Endothelial cell of umbilical vein (primary cell): ENCODE results near the gene HYOU1. TPM values are rescaled to one million over a fixed set of nuclear protein-coding genes. Genes with fewer than 3 reads are reported as not detected.
"Not testable (repeated sequence)": the region's sequence is repeated elsewhere in the genome, so short reads cannot be mapped to it uniquely, and the experiment has no call there.

Source experiments
- BruUV-seq: library from RNA; stranded (reverse); fragments of 400-500 nt; replicated peaks from 2 replicates; lab custom pipeline; 2021; lab: Mats Ljungman, UMichigan
- CTCF ChIA-PET: fragments of 300-600, 350-600 bp; sonication (Branson Sonifier 250); formaldehyde crosslinking; loops from one replicate; lab custom pipeline; 2021; ENCODE audit warnings: antibody characterized with exemption, inconsistent platforms; lab: Charles Lee
- POLR2A ChIA-PET: fragments of 300-600, 350-600 bp; sonication (Branson Sonifier 250); formaldehyde crosslinking; loops from one replicate; lab custom pipeline; 2021; ENCODE audit warnings: antibody characterized with exemption, inconsistent platforms; lab: Charles Lee
- DNase-seq: peaks from one replicate; pipeline ENCODE4 v3.0.0-alpha.2; 2011; ENCODE audit warnings: low read depth, low spot score
- FAIRE-seq: peaks from 2 replicates; lab custom pipeline; 2011; peaks lifted over from hg19 to GRCh38; lab: Jason Lieb, UNC
- H2AFZ ChIP-seq: 2 replicates; pipeline ENCODE4 v1.6.0; 2012; ENCODE audit warnings: low read depth, low read length, control low read depth, inconsistent platforms
- H3K27ac ChIP-seq: 2 replicates; pipeline ENCODE4 v1.5.1; 2011; ENCODE audit warnings: low read depth, mild to moderate bottlenecking, control low read depth, low read length, moderate library complexity; ENCODE audit not compliant: insufficient read depth
- H3K27me3 ChIP-seq, 2 experiments: 2 replicates each; pipeline versions ENCODE4 v1.6.0 to v1.6.1; 2011; ENCODE audit warnings: low read length in 2 of 2, mixed read lengths in 1 of 2; ENCODE audit not compliant: control insufficient read depth in 2 of 2, insufficient read depth in 2 of 2
- H3K36me3 ChIP-seq, 2 experiments: 2 replicates in 1 of 2; 3 replicates in 1 of 2; pipeline ENCODE4 v1.5.1; 2011; ENCODE audit warnings: low read length in 2 of 2, mild to moderate bottlenecking in 1 of 2, moderate library complexity in 1 of 2; ENCODE audit not compliant: control insufficient read depth in 2 of 2, insufficient read depth in 2 of 2; ENCODE audit errors: extremely low read depth in 1 of 2
- H3K4me1 ChIP-seq: 3 replicates; pipeline ENCODE4 v1.5.1; 2011; ENCODE audit warnings: mild to moderate bottlenecking, low read length; ENCODE audit not compliant: control insufficient read depth, insufficient read depth; ENCODE audit errors: extremely low read depth
- H3K4me2 ChIP-seq: 2 replicates; pipeline ENCODE4 v1.6.1; 2011; ENCODE audit warnings: low read length, control low read depth, mixed read lengths; ENCODE audit not compliant: insufficient read depth
- H3K4me3 ChIP-seq, 3 experiments: fragments of 200-600 bp in 1 of 3; sonication (generic), shearing (Covaris generic) in 1 of 3; replicated peaks in 1 of 3; 2 replicates each; pipeline ENCODE4 v1.5.1; 2011 to 2016; ENCODE audit warnings: control low read depth in 3 of 3, low read length in 3 of 3, mild to moderate bottlenecking in 2 of 3, inconsistent platforms in 1 of 3, low read depth in 1 of 3, moderate library complexity in 1 of 3; ENCODE audit not compliant: insufficient read depth in 1 of 3
- H3K79me2 ChIP-seq: 2 replicates; pipeline ENCODE4 v1.6.0; 2012; ENCODE audit warnings: low read length, inconsistent platforms; ENCODE audit not compliant: control insufficient read depth, insufficient read depth
- H3K9ac ChIP-seq: replicated peaks from 2 replicates; pipeline ENCODE3; 2011; ENCODE audit warnings: low read length, control low read depth; ENCODE audit not compliant: insufficient read depth; ENCODE audit errors: extremely low read depth
- H3K9me1 ChIP-seq: replicated peaks from 3 replicates; pipeline ENCODE4 v1.6.0; 2011; ENCODE audit warnings: mild to moderate bottlenecking, low read length; ENCODE audit not compliant: control insufficient read depth, insufficient read depth; ENCODE audit errors: extremely low read depth
- H3K9me3 ChIP-seq: replicated peaks from 2 replicates; pipeline ENCODE4 v1.5.1; 2012; ENCODE audit warnings: low read length, inconsistent platforms; ENCODE audit not compliant: control insufficient read depth, insufficient read depth
- H4K20me1 ChIP-seq: replicated peaks from 2 replicates; pipeline ENCODE3; 2011; ENCODE audit warnings: mild to moderate bottlenecking, low read length; ENCODE audit not compliant: control insufficient read depth, insufficient read depth; ENCODE audit errors: extremely low read depth
- EZH2 ChIP-seq: IDR thresholded peaks from 2 replicates; pipeline ENCODE4 v1.6.1; 2012; ENCODE audit warnings: borderline replicate concordance, low read depth, mild to moderate bottlenecking, moderate library complexity, low read length, inconsistent platforms; ENCODE audit not compliant: severe bottlenecking
- FOS ChIP-seq: IDR thresholded peaks from 2 replicates; pipeline ENCODE4 v1.6.1; 2011; ENCODE audit warnings: mild to moderate bottlenecking, low read length, moderate library complexity, borderline replicate concordance; ENCODE audit not compliant: insufficient read depth
- GATA2 ChIP-seq: IDR thresholded peaks from 2 replicates; pipeline ENCODE4 v1.7.0; 2011; ENCODE audit warnings: low read depth, mild to moderate bottlenecking, moderate library complexity, mixed read lengths, low read length; ENCODE audit not compliant: insufficient read length, insufficient read depth
- JUN ChIP-seq: IDR thresholded peaks from 2 replicates; pipeline ENCODE4 v1.6.1; 2011; ENCODE audit warnings: borderline replicate concordance, low read depth; ENCODE audit not compliant: insufficient read length, insufficient read depth
- MYC ChIP-seq: IDR thresholded peaks from one replicate; pipeline ENCODE4 v1.6.1; 2011; ENCODE audit warnings: mild to moderate bottlenecking, low read depth, low read length
- POLR2A ChIP-seq: IDR thresholded peaks from 2 replicates; pipeline ENCODE4 v1.6.1; 2012; ENCODE audit warnings: low read depth, mild to moderate bottlenecking, control low read depth, low read length
- POLR2AphosphoS5 ChIP-seq: IDR thresholded peaks from 2 replicates; pipeline ENCODE4 v1.6.1; 2012; ENCODE audit warnings: low read depth, mild to moderate bottlenecking, control low read depth, low read length, moderate library complexity; ENCODE audit not compliant: insufficient read depth
- dilution Hi-C: fragments of 300-500 bp; cut with MboI; formaldehyde crosslinking; loops from one replicate; pipeline ENCODE4 v1.15.0; 2019; ENCODE audit warnings: low sequenced_read_pairs; ENCODE audit not compliant: extremely low pct_ligation_motif_present
- intact Hi-C: fragments of 100-400 bp; cut with micrococcal nuclease; formaldehyde crosslinking; loops from one replicate; pipeline ENCODE4 v1.10.0; 2022
- polyA plus RNA-seq, 4 experiments: library from polyadenylated mRNA; depleted of rRNA in 3 of 4; stranded (reverse) in 3 of 4; unstranded in 1 of 4; fragments of >200 nt; gene quantifications; 2 replicates each; pipeline versions ENCODE4 v1.2.1 to v1.2.3, GENCODE V29; 2011 to 2012; ENCODE audit warnings: missing spikeins in 1 of 4
- total RNA-seq: library from RNA; stranded (reverse); gene quantifications from 2 replicates; pipeline ENCODE4 v1.2.3, GENCODE V29; 2021
- TF ChIP-seq, protein P1 (sequence below), 2 donors: IDR thresholded peaks; 1 replicate in 1 of 2; 2 replicates in 1 of 2; pipeline ENCODE4 v1.5.1; 2011; ENCODE audit warnings: low read length in 2 of 2, mild to moderate bottlenecking in 2 of 2, moderate library complexity in 2 of 2, control low read depth in 1 of 2, inconsistent platforms in 1 of 2, low read depth in 1 of 2; ENCODE audit not compliant: insufficient read depth in 1 of 2; ENCODE audit errors: extremely low read depth in 1 of 2
- TF ChIP-seq, protein P2 (sequence below): IDR thresholded peaks from 2 replicates; pipeline ENCODE4 v1.6.1; 2011; ENCODE audit not compliant: insufficient read depth, insufficient read length

The HYOU1 gene
- total and polyA plus RNA-seq, 2 donors (not counting 3 experiments of a cell fraction or from before 2014, with no cell fraction given), result 302 to 318 TPM

DNA sequence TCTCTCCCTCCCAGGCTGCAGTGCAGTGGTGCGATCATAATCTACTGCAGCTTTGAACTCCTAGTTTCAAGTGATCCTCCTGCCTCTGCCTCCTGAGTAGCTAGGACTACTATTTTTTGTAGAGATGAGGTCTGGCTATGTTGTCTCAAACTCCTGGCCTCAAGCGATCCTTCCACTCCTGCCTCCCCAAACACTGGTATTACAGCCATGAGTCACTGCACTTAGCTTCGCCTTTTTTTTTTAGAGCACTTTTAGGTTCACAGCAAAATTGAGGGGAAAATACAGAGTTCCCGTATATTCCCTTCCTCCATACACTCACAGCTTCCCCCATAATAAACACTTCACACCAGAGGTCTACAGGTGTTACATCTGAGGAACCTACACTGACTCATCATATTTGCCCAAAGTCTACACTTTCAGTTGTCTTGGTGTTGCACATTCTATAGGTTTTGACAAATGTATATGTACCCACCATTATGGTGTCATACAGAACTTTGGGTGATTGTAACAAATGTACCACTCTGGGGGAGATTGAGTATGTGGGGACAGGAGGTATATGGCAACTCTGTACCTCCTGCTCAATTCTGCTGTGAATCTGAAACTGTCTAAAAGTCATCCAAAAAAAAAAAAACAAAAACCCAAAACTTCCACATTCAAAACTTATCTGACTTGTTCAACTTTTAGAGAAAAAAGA, 15.0 kb downstream of the HYOU1 start:
- no peaks in the 10 kb centered on the region for H3K9me1 ChIP-seq
- no peaks in the 10 kb centered on the region for H3K4me1 ChIP-seq
- peaks cover 7 to 17% of the 10 kb centered on the region in 2 experiments for H3K36me3 ChIP-seq
- ChIA-PET CTCF (no interaction called here), POLR2A (no interaction called here)
- DNase-seq (no peak), FAIRE-seq (no peak)
- intact Hi-C loops (no loop called here), dilution Hi-C loops (no loop called here)
- no peak for TF ChIP-seq MYC
- no peak for TF ChIP-seq FOS
- no peak for TF ChIP-seq POLR2A
- no peak for TF ChIP-seq POLR2AphosphoS5
- TF ChIP-seq, protein P1, sequence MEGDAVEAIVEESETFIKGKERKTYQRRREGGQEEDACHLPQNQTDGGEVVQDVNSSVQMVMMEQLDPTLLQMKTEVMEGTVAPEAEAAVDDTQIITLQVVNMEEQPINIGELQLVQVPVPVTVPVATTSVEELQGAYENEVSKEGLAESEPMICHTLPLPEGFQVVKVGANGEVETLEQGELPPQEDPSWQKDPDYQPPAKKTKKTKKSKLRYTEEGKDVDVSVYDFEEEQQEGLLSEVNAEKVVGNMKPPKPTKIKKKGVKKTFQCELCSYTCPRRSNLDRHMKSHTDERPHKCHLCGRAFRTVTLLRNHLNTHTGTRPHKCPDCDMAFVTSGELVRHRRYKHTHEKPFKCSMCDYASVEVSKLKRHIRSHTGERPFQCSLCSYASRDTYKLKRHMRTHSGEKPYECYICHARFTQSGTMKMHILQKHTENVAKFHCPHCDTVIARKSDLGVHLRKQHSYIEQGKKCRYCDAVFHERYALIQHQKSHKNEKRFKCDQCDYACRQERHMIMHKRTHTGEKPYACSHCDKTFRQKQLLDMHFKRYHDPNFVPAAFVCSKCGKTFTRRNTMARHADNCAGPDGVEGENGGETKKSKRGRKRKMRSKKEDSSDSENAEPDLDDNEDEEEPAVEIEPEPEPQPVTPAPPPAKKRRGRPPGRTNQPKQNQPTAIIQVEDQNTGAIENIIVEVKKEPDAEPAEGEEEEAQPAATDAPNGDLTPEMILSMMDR (IDR thresholded peaks at IDR 0.05; ENCODE audit: extremely low read depth in 1 of 2, insufficient read depth in 1 of 2, low read depth in 1 of 2, low read length in 2 of 2), result no peak
- TF ChIP-seq JUN, result no peak
- TF ChIP-seq, protein P2, sequence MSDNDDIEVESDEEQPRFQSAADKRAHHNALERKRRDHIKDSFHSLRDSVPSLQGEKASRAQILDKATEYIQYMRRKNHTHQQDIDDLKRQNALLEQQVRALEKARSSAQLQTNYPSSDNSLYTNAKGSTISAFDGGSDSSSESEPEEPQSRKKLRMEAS, result no peak
- no peak for TF ChIP-seq EZH2
- no peak for TF ChIP-seq GATA2
- H3K79me2 ChIP-seq, result no peaks in the 10 kb centered on the region
- no peak overlapping the region for H2AFZ ChIP-seq
- no peak overlapping the region for H3K4me2 ChIP-seq
- BruUV-seq, result no TSS peak
- no peak overlapping the region for H3K27ac ChIP-seq
- no peak overlapping the region for H3K9ac ChIP-seq
- H3K9me3 ChIP-seq, result no peaks in the 10 kb centered on the region
- H4K20me1 ChIP-seq, result no peaks in the 10 kb centered on the region
- H3K27me3 ChIP-seq, result peaks cover 0 to 1% of the 10 kb centered on the region in 2 experiments
- H3K4me3 ChIP-seq, result no peak overlapping the region

DNA sequence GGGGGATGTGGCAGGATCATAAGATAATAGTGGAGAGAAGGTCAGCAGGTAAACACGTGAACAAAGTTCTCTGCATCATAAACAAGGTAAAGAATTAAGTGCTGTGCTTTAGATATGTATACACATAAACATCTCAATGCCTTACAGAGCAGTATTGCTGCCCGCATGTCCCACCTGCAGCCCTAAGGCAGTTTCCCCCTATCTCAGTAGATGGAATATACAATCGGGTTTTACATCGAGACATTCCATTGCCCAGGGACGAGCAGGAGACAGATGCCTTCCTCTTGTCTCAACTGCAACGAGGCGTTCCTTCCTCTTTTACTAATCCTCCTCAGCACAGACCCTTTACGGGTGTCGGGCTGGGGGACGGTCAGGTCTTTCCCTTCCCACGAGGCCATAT, 17.5 kb downstream of the HYOU1 start:
- H3K4me3 ChIP-seq, FAIRE-seq, intact Hi-C loops, DNase-seq, H4K20me1 ChIP-seq, dilution Hi-C loops, H3K27me3 ChIP-seq, H3K4me2 ChIP-seq, H3K36me3 ChIP-seq, POLR2A ChIA-PET, H3K4me1 ChIP-seq, H3K27ac ChIP-seq, H3K9me3 ChIP-seq, H3K9ac ChIP-seq, H3K9me1 ChIP-seq, CTCF ChIA-PET, H2AFZ ChIP-seq, H3K79me2 ChIP-seq, BruUV-seq: not testable (repeated sequence)
